Stimulated activated CD4-positive, alpha-beta T cell treated with anti-CD3 and anti-CD28 coated beads, Interleukin-4, amount 100 ng/mL, for 48 hours (primary cell): Measurements from ENCODE around the gene TOB1.
"Not testable (repeated sequence)": the region's sequence is repeated elsewhere in the genome, so short reads cannot be mapped to it uniquely, and the experiment has no call there.

ENCODE experiments used
- DNase-seq, 2 donors: peaks; one replicate each; pipeline ENCODE4 v3.0.0-alpha.2; 2020; ENCODE audit warnings: low read depth in 2 of 2

Gene TOB1

GRCh38 chr17:50898369-50899004, 32.3 kb upstream of the TOB1 start:
- DNase-seq: no peak

GRCh38 chr17:50894513-50894912, 28.4 kb upstream of the TOB1 start:
- not testable (repeated sequence) for DNase-seq

DNA sequence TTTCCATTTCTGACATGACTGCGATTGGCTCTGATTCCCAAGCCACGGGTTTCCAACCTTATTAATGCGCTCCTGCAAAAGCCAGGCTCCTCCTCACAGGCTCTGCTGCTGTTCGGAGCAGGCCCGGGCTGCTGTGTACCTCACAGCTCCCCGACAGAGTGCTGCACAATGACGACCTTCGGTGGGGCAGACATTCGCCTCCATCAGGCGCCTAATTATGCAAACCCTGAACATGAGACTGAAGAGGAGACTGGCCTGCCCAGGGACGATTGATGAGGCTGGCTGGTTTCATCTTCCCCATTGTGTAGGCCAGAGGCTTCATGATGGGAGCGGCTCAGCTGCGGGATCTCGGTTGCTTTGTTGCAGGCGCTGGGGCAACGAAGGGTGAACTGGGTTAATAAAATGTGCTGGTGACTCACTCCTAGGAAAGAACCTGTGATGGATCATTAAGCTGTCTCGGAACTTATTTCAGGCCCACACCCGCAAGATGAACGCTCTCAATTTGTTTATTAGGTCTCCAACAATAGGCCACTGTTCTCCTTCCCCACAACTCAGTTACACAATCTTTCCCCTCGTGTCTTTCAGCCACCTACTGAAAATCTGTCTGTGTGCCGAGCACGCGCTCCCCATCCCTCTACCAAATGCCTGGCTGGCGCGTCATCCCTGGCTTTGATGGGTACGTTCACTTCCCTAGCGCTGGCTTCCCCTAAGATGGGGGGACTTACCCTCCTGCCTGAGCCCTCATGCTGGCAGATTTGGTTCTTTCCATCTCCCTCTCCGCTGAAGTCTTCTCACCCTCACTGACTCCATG, 27.2 kb upstream of the TOB1 start:
- DNase-seq: no peak

GRCh38 chr17:50892101-50892776, 26.1 kb upstream of the TOB1 start:
- DNase-seq: no peak

GRCh38 chr17:50891577-50891989, 25.4 kb upstream of the TOB1 start:
- DNase-seq: no peak

DNA sequence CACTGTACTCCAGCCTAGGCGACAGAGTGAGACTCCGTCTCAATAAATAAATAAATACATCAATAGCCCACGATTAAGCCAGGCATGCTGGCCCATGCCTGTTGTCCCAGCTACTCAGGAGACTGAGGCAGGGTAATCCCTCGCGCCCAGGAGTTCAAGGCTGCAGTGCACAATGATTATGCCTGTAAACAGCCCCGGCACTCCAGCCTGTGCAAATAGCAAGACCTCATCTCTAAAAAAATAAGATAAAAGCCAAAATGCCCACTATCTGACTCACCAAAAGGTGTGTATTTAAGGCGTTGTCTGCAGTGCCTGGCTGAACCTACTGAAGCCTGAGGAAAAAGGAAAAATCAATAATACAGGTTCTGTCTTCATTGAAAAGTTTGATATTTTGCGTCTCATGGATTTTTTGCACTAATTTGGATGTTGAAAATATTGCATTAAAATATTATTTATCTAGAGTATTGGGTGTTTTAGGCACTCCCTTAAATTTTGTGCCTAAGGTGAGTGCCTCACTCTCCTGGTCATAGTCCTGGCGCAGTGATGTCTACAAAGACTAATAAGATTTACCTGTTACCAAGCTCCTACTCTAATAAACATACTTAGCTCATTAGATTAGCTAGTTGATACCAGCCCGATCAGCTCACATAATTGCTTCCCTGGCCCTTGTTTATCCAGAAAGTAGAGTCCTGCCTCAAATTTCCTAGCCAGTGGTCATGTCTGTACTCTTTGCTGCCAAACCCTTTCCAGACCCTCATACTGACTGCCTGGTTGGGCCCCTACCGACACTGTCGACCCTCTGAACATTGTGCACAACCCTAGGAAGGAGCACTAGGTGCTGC, 24.7 kb upstream of the TOB1 start:
- no peak for DNase-seq

- no peak for DNase-seq
These were observed 23.5 kb upstream of the TOB1 start for GRCh38 chr17:50889528-50890118.

- DNase-seq: no peak
These were observed 21.6 kb upstream of the TOB1 start for GRCh38 chr17:50887705-50888245.

DNA sequence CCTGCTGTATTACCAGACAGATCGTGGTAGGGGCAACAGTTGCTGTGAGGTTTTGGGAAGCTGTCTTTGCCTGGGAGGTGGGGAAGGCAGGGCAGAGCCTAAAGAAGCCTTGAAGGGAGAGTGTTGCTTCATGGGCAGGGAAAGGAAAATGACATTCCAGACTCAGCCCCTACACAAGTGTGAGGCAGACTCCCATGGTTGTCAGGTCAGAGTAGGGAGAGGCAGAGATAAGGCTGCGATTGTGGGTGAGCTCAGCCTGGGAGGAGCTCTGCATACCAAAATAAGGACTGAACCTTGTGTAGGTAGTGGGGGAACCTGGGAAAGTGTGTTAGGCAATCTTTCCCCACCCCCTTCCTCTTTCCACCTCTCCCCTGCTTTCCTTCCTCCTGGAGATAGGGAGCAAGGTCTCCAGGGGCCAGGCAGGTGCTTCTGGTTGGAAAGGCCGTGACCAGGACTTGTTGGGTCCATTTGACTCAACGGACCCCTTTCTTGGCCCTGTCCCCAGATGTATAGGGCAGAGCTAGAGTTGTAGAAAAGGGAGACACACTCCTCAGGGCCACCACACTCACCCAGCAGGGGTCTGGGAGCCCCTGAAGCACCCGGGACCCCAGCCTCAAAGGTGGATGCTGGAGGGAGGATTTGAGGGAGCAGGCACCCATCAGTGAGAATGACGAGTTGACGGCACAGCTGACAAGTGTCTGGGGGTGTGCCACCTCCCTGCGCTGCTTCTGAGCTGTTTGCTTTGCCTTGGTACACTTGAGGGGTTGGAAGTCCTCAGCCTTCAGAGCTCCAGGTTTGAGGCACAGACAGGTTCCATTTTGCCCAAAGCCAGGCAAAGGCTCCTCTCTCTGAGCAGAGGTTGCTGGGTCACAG, 18.5 kb upstream of the TOB1 start:
- no peak for DNase-seq

DNA sequence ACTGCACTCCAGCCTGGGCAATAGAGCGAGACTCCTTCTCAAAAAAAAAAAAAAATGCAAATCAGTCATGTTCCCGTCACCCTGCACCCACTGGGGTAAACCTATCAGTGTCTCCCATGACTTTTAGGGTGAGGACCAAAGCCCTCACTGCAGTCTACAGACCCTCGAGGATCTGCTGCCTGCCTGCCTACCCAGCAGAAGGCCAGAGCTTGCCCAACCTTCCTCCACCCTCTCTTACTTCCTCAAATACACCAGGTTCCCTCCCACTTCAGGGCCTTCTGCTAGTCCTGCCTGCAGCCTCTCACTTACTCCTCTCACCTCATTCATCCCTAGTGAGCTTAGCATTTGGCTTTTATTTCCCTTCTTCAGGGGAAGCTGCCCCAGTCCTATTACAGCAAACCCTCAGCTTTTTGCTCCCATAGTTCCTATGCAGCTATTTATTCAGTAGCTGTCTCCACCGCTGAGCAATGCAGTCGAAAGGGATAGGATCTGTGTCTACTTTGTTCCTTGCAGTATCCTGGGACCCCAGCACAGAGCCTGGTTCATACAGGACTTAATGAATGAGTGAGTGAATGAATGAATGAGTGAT, 17.8 kb upstream of the TOB1 start:
- DNase-seq: no peak

DNA sequence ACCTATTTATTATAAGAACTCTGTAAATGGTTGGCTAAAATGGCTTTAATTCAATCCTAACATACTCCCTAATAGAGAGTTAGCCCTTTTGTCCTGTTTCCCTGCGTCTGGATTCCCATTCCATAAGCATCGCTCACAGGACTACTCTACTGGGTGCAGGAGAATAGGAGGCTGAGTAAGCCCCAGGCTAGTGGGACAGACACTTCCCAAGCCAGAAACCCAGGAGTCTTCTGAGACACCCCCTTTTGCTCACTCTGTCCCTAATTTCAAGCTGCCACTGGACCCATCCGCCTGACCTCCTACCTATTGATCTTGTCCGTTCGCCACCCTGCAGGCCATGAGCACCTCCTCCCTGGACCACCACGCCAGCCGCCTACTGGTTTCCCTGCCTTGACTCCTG, 16.7 kb upstream of the TOB1 start:
- no peak for DNase-seq

- DNase-seq: no peak
These were observed 15.0 kb upstream of the TOB1 start for GRCh38 chr17:50881182-50881581.

- DNase-seq: no peak
These were observed 12.9 kb upstream of the TOB1 start for GRCh38 chr17:50879086-50879485.

- no peak for DNase-seq
These were observed 11.7 kb upstream of the TOB1 start for GRCh38 chr17:50877838-50878237.

DNA sequence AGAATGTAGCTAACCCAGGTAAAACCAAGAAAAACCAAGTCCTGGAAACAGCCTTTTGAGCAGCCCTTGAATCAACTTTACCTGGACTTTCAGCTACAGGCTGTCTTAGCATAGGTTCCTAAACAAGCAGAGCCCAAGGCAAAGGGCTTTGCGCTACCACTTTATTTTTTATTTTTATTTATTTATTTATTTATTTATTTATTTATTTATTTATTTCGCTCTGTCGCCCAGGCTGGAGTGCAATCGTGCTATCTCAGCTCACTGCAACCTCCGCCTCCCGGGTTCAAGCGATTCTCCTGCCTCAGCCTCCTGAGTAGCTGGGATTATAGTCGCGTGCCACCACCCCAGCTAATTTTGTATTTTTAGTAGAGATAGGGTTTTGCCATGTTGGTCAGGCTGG, 10.9 kb upstream of the TOB1 start:
- not testable (repeated sequence) for DNase-seq

DNA sequence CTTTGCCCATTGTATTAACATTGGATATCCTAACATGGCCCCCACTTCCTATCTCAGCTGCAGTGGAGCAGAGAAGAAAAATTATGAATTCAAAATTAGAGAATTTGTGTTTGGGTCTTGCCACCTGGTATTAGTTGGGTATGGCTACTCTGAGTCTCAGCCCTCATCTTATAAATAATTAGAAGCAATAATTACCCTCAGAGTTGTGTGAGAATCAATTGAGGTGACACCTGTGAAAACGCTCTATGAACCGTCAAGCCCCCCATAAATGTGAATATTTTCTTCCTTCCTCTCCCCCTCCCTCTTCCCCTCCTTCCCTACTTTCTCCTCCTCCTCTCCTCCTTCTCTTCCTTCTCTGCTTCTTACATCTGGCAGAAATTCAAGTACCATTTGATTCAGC, 8.9 kb upstream of the TOB1 start:
- no peak for DNase-seq

DNA sequence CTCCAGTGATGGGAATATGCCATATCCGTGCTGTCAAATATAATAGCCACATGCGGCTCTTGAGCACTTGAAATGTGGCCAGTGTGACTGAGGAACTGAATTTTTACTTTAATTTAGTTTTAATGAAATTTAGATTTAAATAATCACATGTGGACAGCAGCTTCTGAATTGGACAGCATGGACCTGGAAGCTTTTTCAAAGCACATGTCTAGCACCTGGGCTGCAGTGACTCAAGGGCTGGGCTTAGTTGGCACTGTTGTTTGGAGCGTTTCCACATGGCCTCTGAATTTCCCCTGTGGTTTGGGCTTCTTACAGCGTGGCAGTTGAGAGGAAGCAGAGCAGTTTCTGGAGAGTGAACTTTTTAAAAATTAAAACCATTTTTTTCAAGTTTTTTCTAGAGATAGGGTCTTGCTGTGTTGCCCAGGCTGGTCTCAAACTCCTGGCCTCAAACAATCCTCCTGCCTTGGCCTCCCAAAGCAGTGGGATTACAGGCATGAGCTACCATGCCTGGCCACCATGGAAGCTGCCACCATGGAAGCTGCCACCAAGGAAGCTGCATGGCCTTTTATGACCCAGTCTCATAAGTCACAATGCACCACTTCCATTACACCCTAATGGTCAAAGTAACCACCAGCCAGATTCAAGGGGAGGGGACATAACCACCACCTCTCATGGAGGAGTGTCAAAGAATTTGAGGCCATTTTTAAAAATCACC, 6.7 kb upstream of the TOB1 start:
- peak; percentile 8 to 19 for DNase-seq

- no peak for DNase-seq
These were observed 5.7 kb upstream of the TOB1 start for GRCh38 chr17:50871898-50872297.

GRCh38 chr17:50871364-50871763, 5.2 kb upstream of the TOB1 start:
- DNase-seq: no peak
